ENCODE measurements around the gene STXBP5L.
"Not testable (repeated sequence)": the region's sequence is repeated elsewhere in the genome, so short reads cannot be mapped to it uniquely, and the experiment has no call there.

STXBP5L gene

GRCh38 chr3:121232309-121233225 is 324.6 kb downstream of the STXBP5L start:
- no peak for DNase-seq

- no peak for DNase-seq
These were observed 335.2 kb downstream of the STXBP5L start for GRCh38 chr3:121243208-121243607.

GRCh38 chr3:121252676-121253075 is 344.7 kb downstream of the STXBP5L start:
- DNase-seq = no peak

GRCh38 chr3:121269389-121269788 is 361.4 kb downstream of the STXBP5L start:
- no peak for DNase-seq

- DNase-seq = no peak
These were observed 366.4 kb downstream of the STXBP5L start for GRCh38 chr3:121274411-121274810.

- DNase-seq = no peak
These were observed 387.4 kb downstream of the STXBP5L start for GRCh38 chr3:121295452-121295851.

GRCh38 chr3:121295979-121296378 is 388.0 kb downstream of the STXBP5L start:
- no peak for DNase-seq

GRCh38 chr3:121324320-121324719 is 416.3 kb downstream of the STXBP5L start:
- DNase-seq = no peak

GRCh38 chr3:121330118-121330517 is 422.1 kb downstream of the STXBP5L start:
- no peak for DNase-seq

- DNase-seq = no peak
These were observed 422.6 kb downstream of the STXBP5L start for GRCh38 chr3:121330634-121331033.

GRCh38 chr3:121355960-121356359 is 448.0 kb downstream of the STXBP5L start:
- DNase-seq = not testable (repeated sequence)

GRCh38 chr3:121362035-121362734 is 454.2 kb downstream of the STXBP5L start:
- no peak for DNase-seq

- DNase-seq = not testable (repeated sequence)
These were observed 480.3 kb downstream of the STXBP5L start for GRCh38 chr3:121388308-121388707.

- DNase-seq = not testable (repeated sequence)
These were observed 488.0 kb downstream of the STXBP5L start for GRCh38 chr3:121395967-121396366.

GRCh38 chr3:121398051-121398450 is 490.0 kb downstream of the STXBP5L start:
- DNase-seq = not testable (repeated sequence)

- no peak for DNase-seq
These were observed 491.8 kb downstream of the STXBP5L start for GRCh38 chr3:121399820-121400219.

- no peak for DNase-seq
These were observed 497.6 kb downstream of the STXBP5L start for GRCh38 chr3:121405631-121406030.

- DNase-seq = no peak
These were observed 503.5 kb downstream of the STXBP5L start for GRCh38 chr3:121411523-121411922.

- peak; percentile 20 for DNase-seq
These were observed 506.9 kb downstream of the STXBP5L start for GRCh38 chr3:121414924-121415323.

GRCh38 chr3:121418182-121418581 is 510.2 kb downstream of the STXBP5L start:
- DNase-seq = no peak

- DNase-seq = no peak
These were observed 516.5 kb downstream of the STXBP5L start for GRCh38 chr3:121424549-121424948.

- DNase-seq = no peak
These were observed 522.7 kb downstream of the STXBP5L start for GRCh38 chr3:121430664-121431215.

GRCh38 chr3:121431726-121432517 is 523.9 kb downstream of the STXBP5L start:
- DNase-seq = peak; percentile 77

Data from activated CD4-positive, alpha-beta T cell treated with anti-CD3 and anti-CD28 coated beads, Interleukin-10, Interleukin-2, amounts not matched to agents 100 ng/mL and 50 ng/mL, durations not matched to agents 16 hours and 8 hours (primary cell).